Spleen (tissue), 11 donors: ENCODE measurements around the gene RB1. TPM values are rescaled to one million over a fixed set of nuclear protein-coding genes. Genes with fewer than 3 reads are reported as not detected.

Source experiments
- DNase-seq: peaks from one replicate; pipeline ENCODE4 v3.0.0-alpha.2; 2020
- H3K27ac ChIP-seq, 8 donors: fragments of 200-600 bp; sonication (generic) in 7 of 8; 1 replicate in 4 of 8; 2 replicates in 4 of 8; pipeline versions ENCODE4 v1.5.0 to v1.8.0; 2016 to 2021; ENCODE audit warnings: inconsistent platforms in 4 of 8, mild to moderate bottlenecking in 4 of 8, moderate library complexity in 1 of 8
- H3K27me3 ChIP-seq, 7 donors: fragments of 200-600 bp; sonication (generic) in 6 of 7; replicated peaks in 1 of 7; 1 replicate in 4 of 7; 2 replicates in 3 of 7; pipeline versions ENCODE4 v1.5.0 to v1.8.0; 2016 to 2021; ENCODE audit warnings: inconsistent platforms in 3 of 7, mild to moderate bottlenecking in 1 of 7
- H3K36me3 ChIP-seq, 6 donors: fragments of 200-600 bp; sonication (generic) in 5 of 6; 1 replicate in 4 of 6; 2 replicates in 2 of 6; pipeline versions ENCODE4 v1.5.0 to v1.8.0; 2016 to 2021; ENCODE audit warnings: inconsistent platforms in 2 of 6
- H3K4me1 ChIP-seq, 6 donors: fragments of 200-600 bp; sonication (generic) in 5 of 6; 1 replicate in 3 of 6; 2 replicates in 3 of 6; pipeline versions ENCODE4 v1.5.0 to v1.8.0; 2016 to 2021; ENCODE audit warnings: inconsistent platforms in 3 of 6
- H3K4me3 ChIP-seq, 8 donors: fragments of 200-600 bp; sonication (generic) in 7 of 8; 1 replicate in 4 of 8; 2 replicates in 4 of 8; pipeline versions ENCODE4 v1.5.0 to v1.8.0; 2016 to 2021; ENCODE audit warnings: inconsistent platforms in 4 of 8, mild to moderate bottlenecking in 4 of 8, moderate library complexity in 2 of 8
- H3K9me3 ChIP-seq, 8 donors: fragments of 200-600 bp; sonication (generic) in 7 of 8; 1 replicate in 4 of 8; 2 replicates in 4 of 8; pipeline versions ENCODE4 v1.5.0 to v1.8.0; 2016 to 2021; ENCODE audit warnings: inconsistent platforms in 4 of 8
- POLR2A ChIP-seq, 3 donors: fragments of 450-650 bp; IDR thresholded peaks; one replicate each; pipeline ENCODE4 v1.5.1; 2017; ENCODE audit warnings: antibody characterized with exemption in 3 of 3, mild to moderate bottlenecking in 1 of 3
- POLR2AphosphoS5 ChIP-seq, 3 donors: sonication (generic); formaldehyde crosslinking; IDR thresholded peaks; one replicate each; pipeline ENCODE4 v1.5.1; 2017; ENCODE audit warnings: antibody characterized with exemption in 3 of 3
- WGBS, 5 donors: extraction: QIAGEN DNeasy Blood & Tissue Kit in 3 of 5; methylation state at CpG; one replicate each; pipeline versions ENCODE4 v1.1.5 to v1.1.7; 2013 to 2018; 5-methylcytosine and 5-hydroxymethylcytosine counted together
- intact Hi-C: fragments of 100-400 bp; cut with DNase I; formaldehyde crosslinking; loops from one replicate; pipeline ENCODE4 v1.15.0; 2023; ENCODE audit warnings: low total_unique reads
- polyA plus RNA-seq, 3 donors: library from polyadenylated mRNA; stranded (reverse); fragments of 200-250 nt; gene quantifications; one replicate each; pipeline ENCODE4 v1.2.1, GENCODE V29; 2013
- total RNA-seq, 7 donors: library from RNA; depleted of rRNA in 3 of 7; stranded (reverse); fragments of >200 nt in 3 of 7; fragmentation: NEBNext Ultra II Directional in 4 of 7; extraction: Animal tissue kit (Norgen Biotek cat#: 25700) in 4 of 7; gene quantifications; one replicate each; pipeline versions ENCODE4 v1.1.0 to v1.2.1, GENCODE V29; 2016 to 2021
- TF ChIP-seq, protein P1 (sequence below), 11 experiments: fragments of 200-600 bp in 7 of 11; fragments of 450-650 bp in 4 of 11; sonication (generic) in 4 of 11; IDR thresholded peaks in 8 of 11; conservative IDR thresholded peaks in 3 of 11; 1 replicate in 7 of 11; 2 replicates in 4 of 11; pipeline versions ENCODE4 v1.4.0 to v1.8.0; 2016 to 2021; ENCODE audit warnings: antibody characterized with exemption in 11 of 11, inconsistent platforms in 4 of 11, mild to moderate bottlenecking in 1 of 11
- donor health status: healthy with polysubstance abuse.
- donor health status: DM: no; HTN: no; CAD: no; lungs with moderate emphysema.
- donor health status: DM: no; HTN: no; CAD: no.
- donor health status: Bipolar disorder and iron deficiency.
- donor health status: healthy.
- donor health status: DM: no; HTN: no; CAD: no.
- donor health status: DM: yes; HTN: yes; CAD: no.

Gene RB1
- total and polyA plus RNA-seq, 10 donors, result 21.3 to 88.0 (median 60.2) TPM

DNA sequence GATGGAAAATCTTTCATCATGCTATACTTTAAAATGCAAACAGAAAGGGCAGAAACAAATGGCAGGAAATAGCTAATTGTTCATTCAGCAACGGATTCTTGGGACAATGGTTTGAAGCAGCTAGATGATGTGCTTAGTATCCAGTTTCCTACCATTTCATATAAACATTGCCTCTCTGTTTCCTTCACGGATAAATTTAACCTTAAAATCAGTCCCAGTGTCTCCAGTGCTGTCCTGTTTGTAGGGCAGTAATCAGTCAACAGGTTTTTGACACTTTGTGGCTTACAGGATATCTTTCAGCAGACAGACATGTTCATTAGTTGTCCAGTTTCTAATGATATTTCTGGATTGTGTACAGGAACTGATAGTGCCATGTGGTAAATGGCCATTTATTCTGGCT is 24.7 kb upstream of the RB1 start:
- DNase-seq, result no peak
- 33 to 67% (median 49%) methylated on average over 2 of the region's 2 CpGs for WGBS, 5 donors
- no peaks in the 10 kb centered on the region for H3K36me3 ChIP-seq
- no peaks in the 10 kb centered on the region for H3K27me3 ChIP-seq
- no peak overlapping the region for H3K4me3 ChIP-seq
- no peaks in the 10 kb centered on the region for H3K9me3 ChIP-seq
- no peaks in the 10 kb centered on the region for H3K4me1 ChIP-seq
- no peak overlapping the region for H3K27ac ChIP-seq
- intact Hi-C loops, result no loop called here
- TF ChIP-seq POLR2A (IDR thresholded peaks at IDR 0.05), result no peak
- no peak for TF ChIP-seq POLR2AphosphoS5 (IDR thresholded peaks at IDR 0.05)
- TF ChIP-seq, protein P1, sequence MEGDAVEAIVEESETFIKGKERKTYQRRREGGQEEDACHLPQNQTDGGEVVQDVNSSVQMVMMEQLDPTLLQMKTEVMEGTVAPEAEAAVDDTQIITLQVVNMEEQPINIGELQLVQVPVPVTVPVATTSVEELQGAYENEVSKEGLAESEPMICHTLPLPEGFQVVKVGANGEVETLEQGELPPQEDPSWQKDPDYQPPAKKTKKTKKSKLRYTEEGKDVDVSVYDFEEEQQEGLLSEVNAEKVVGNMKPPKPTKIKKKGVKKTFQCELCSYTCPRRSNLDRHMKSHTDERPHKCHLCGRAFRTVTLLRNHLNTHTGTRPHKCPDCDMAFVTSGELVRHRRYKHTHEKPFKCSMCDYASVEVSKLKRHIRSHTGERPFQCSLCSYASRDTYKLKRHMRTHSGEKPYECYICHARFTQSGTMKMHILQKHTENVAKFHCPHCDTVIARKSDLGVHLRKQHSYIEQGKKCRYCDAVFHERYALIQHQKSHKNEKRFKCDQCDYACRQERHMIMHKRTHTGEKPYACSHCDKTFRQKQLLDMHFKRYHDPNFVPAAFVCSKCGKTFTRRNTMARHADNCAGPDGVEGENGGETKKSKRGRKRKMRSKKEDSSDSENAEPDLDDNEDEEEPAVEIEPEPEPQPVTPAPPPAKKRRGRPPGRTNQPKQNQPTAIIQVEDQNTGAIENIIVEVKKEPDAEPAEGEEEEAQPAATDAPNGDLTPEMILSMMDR (IDR thresholded peaks at IDR 0.05 in 8 of 11, conservative IDR thresholded peaks at IDR 0.05 in 3 of 11), result no peak

DNA sequence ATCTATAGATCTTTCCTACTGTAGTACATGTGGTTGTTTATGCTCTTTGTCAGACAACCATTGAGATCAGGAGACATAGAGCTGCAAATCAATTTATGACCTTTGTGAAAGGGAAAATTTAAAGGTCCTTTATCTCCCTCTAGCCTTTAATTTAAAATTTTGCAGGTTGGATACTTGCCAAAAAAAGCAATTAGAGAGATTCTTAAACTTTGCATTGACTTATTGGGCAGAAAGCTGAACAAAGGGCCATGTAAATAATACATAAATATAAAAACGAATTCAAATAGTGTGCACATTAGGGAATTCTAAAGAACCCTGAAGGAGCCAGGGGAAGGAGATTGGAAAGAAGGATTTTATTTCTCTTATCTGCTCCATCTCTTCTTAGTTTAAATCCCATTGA is 22.0 kb upstream of the RB1 start:
- Histone ChIP-seq H3K36me3 (no peaks in the 10 kb centered on the region), H3K27ac (no peak overlapping the region), H3K4me1 (peaks cover 0 to 10% (median 0%) of the 10 kb centered on the region in 6 donors), H3K27me3 (no peaks in the 10 kb centered on the region), H3K4me3 (no peak overlapping the region), H3K9me3 (no peaks in the 10 kb centered on the region)
- WGBS, 5 donors, result 83 to 95% (median 90%) methylated on average over 1 of the region's 1 CpG
- no peak for DNase-seq
- intact Hi-C loops, result no loop called here
- TF ChIP-seq, protein P1 (IDR thresholded peaks at IDR 0.05 in 8 of 11, conservative IDR thresholded peaks at IDR 0.05 in 3 of 11), result no peak
- TF ChIP-seq POLR2A (IDR thresholded peaks at IDR 0.05), result no peak
- TF ChIP-seq POLR2AphosphoS5 (IDR thresholded peaks at IDR 0.05), result no peak

DNA sequence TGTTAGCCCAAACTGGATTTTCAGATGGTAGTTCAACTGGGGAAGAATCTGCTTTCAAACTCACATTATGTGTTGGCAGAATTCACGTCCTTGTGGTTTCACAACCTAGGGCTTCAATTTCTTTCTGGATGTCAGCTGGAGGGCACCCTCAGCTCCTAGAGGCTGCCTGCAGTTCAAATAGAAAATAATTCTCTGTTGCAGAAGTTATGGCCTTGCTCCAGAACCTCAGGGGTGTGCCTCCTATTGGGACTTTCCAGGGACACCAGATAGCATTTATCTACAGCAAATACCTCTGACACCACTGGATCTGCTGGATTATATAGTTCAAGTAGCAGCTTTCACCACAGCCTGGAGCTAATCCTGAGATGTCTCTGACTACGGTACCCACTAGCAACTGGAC is 11.8 kb upstream of the RB1 start:
- H3K4me3 ChIP-seq, result no peak overlapping the region
- intact Hi-C loops, result no loop called here
- no peaks in the 10 kb centered on the region for H3K9me3 ChIP-seq
- H3K36me3 ChIP-seq, result no peaks in the 10 kb centered on the region
- no peaks in the 10 kb centered on the region for H3K27me3 ChIP-seq
- no peak for DNase-seq
- 51 to 72% (median 59%) methylated on average over 2 of the region's 2 CpGs for WGBS, 5 donors
- H3K27ac ChIP-seq, result no peak overlapping the region
- H3K4me1 ChIP-seq, result peaks cover 0 to 7% (median 0%) of the 10 kb centered on the region in 6 donors
- TF ChIP-seq POLR2AphosphoS5 (IDR thresholded peaks at IDR 0.05) (no peak), POLR2A (IDR thresholded peaks at IDR 0.05) (no peak)

DNA sequence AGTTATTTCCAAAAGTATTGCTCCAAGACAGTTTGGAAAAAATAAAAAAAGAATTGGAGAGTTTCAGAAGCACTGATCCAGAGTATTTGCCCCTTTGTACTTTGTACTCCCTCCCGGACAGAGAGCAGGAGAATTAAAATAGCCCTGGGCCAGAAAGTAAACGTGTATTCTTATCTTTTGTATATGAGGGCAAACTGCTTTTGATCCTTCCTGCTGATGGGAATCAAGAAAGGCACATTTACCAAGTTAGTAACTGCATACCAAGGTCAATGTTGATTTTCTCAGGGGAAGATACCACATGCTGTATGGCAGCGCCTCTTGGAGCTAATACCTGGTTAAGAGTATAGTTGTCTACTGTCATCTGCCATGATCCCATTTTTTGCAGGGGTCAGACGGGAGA is 10.9 kb upstream of the RB1 start:
- intact Hi-C loops, result no loop called here

More for the DNA sequence above, 10.9 kb upstream of the RB1 start:
- H3K4me1 ChIP-seq, result peaks cover 0 to 7% (median 0%) of the 10 kb centered on the region in 6 donors
- no peak overlapping the region for H3K27ac ChIP-seq
- TF ChIP-seq, protein P1 (IDR thresholded peaks at IDR 0.05 in 8 of 11, conservative IDR thresholded peaks at IDR 0.05 in 3 of 11), result no peak
- TF ChIP-seq POLR2A (IDR thresholded peaks at IDR 0.05) (no peak), POLR2AphosphoS5 (IDR thresholded peaks at IDR 0.05) (no peak)
- H3K27me3 ChIP-seq, result no peaks in the 10 kb centered on the region
- H3K36me3 ChIP-seq, result no peaks in the 10 kb centered on the region
- H3K9me3 ChIP-seq, result no peaks in the 10 kb centered on the region
- DNase-seq, result no peak
- WGBS, 5 donors, result 83 to 92% (median 89%) methylated on average over 4 of the region's 4 CpGs
- no peak overlapping the region for H3K4me3 ChIP-seq
